ENCODE data around the gene COLGALT1.

DNA sequence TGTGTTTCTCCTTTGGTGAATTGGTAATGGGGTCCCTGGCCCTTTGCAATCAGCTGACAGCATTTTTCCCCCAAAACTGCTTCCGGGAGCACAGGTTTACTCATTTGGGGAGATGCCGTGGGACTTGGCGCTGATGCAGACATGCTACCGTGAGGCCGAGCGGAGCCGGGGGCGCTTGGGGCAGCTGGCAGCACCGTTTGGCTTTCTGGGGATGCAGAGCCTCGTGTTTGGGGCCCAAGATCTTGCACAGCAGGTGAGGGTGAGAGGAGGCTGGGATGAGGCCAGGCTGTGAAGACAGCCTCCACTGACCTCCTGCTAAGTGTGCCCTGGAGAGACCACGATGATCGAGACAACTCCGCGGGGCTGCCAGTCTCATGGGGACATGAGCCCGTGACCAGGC, 13.4 kb upstream of the COLGALT1 start:
- no peak for TF ChIP-seq POLR2A (IDR thresholded peaks at IDR 0.05)
- TF ChIP-seq, protein P1, sequence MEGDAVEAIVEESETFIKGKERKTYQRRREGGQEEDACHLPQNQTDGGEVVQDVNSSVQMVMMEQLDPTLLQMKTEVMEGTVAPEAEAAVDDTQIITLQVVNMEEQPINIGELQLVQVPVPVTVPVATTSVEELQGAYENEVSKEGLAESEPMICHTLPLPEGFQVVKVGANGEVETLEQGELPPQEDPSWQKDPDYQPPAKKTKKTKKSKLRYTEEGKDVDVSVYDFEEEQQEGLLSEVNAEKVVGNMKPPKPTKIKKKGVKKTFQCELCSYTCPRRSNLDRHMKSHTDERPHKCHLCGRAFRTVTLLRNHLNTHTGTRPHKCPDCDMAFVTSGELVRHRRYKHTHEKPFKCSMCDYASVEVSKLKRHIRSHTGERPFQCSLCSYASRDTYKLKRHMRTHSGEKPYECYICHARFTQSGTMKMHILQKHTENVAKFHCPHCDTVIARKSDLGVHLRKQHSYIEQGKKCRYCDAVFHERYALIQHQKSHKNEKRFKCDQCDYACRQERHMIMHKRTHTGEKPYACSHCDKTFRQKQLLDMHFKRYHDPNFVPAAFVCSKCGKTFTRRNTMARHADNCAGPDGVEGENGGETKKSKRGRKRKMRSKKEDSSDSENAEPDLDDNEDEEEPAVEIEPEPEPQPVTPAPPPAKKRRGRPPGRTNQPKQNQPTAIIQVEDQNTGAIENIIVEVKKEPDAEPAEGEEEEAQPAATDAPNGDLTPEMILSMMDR (IDR thresholded peaks at IDR 0.05) = no peak

All from thyroid gland (tissue), 4 donors.